Measurements from ENCODE around the gene PITX1.

PITX1 gene

GRCh38 chr5:135031813-135032694 lies 2.0 kb downstream of the PITX1 start:
- H3K4me1 ChIP-seq (ENCODE audit: insufficient read depth, low read length), result peaks cover 7% of the 10 kb centered on the region
- peaks cover 3% of the 10 kb centered on the region; the same call in 1 of the 2 replicates for H3K9me3 ChIP-seq (ENCODE audit: insufficient read depth, low read depth, low read length)
- peak overlapping the region; percentile 55 for H3K4me3 ChIP-seq (ENCODE audit: low read length)
- peaks cover 100% of the 10 kb centered on the region for H3K27me3 ChIP-seq (ENCODE audit: insufficient read depth, low read length)
- no peak overlapping the region for H3K9ac ChIP-seq (ENCODE audit: low read depth, low read length)
- no peak overlapping the region for H3K27ac ChIP-seq (ENCODE audit: low read length)
- no peaks in the 10 kb centered on the region for H3K36me3 ChIP-seq (ENCODE audit: insufficient read depth, low read depth, low read length)

DNA sequence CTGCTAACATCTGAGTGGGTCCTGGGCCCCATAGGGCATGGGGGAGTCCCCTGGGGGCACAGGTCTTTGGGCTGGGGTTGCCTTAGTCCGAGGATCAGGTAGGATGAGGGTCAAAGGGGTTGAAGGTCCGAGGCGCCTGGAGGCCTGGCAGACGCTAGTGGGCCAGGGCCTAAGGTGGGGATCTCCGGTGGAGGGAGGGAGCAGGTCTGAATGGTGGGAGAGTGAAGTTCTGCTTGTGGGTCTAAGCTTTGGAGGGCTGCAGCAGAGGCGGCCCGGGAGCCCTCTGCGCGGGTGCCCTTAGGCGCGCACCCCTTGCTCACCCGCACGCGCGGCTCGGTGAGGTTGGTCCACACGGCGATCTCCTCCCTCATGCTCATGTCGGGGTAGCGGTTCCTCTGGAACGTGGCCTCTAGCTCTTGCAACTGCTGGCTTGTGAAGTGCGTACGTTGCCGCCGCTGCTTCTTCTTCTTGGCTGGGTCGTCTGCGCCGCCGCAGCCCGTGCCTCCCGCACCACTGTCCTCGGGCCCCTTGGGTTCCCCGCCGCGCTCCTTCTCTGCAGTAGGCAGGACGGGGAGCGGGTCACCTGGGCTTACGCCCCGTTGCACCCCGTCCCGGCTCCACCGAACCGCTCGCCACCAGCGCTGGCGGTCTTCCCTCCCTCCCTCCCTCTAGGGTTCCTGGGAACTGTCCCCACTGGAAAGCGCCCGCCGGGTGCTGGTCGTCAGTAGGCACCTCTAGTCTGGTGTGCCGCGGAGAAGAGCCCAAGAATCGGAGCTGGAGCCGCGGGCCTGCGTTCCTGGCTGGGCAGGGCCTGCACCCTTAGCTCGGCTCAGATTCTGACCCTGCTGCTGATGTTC lies 2.8 kb downstream of the PITX1 start:
- Histone ChIP-seq H3K4me1 (ENCODE audit: insufficient read depth, low read length) (peaks cover 7% of the 10 kb centered on the region), H3K36me3 (ENCODE audit: insufficient read depth, low read depth, low read length) (no peaks in the 10 kb centered on the region), H3K4me3 (ENCODE audit: low read length) (peak overlapping the region; percentile 55), H3K9me3 (ENCODE audit: insufficient read depth, low read depth, low read length) (peaks cover 3% of the 10 kb centered on the region; the same call in 1 of the 2 replicates), H3K9ac (ENCODE audit: low read depth, low read length) (no peak overlapping the region), H3K27me3 (ENCODE audit: insufficient read depth, low read length) (peaks cover 100% of the 10 kb centered on the region), H3K27ac (ENCODE audit: low read length) (no peak overlapping the region)

GRCh38 chr5:135030123-135030955 lies 3.7 kb downstream of the PITX1 start:
- Histone ChIP-seq H3K4me3 (ENCODE audit: low read length) (peak overlapping the region; percentile 55; the same call in 1 of the 2 replicates), H3K9ac (ENCODE audit: low read depth, low read length) (no peak overlapping the region)

DNA sequence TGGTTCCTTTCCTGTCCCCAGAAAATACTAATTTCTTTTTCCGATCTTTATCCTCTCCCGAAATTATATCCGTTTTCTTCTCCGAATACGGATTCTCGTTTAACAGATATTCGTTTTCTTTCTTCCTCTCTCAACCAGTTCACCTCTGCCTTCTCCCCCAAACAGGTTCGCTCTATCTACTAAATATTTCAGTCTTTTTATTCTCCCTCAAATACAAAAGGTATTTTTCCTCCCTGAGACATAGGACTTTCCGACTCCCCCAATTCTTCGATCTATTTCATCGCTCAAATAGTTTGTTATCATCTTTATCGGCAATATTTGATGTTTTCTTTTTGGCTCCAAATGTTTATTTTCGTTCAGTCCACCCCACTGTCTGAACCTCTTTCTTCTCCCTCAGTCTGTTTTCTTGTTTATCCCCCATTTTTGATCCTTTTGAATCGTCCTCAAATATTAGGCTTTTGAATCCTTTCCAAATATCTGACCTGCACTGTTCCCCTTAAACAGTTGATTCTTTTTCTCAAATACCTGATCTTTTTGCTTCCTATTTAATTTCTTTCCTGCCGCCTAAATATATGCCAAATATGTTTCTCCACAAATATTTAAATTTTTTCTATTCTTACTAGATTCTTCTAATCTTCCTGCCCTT lies 4.4 kb downstream of the PITX1 start:
- peaks cover 3% of the 10 kb centered on the region; the same call in 1 of the 2 replicates for H3K9me3 ChIP-seq (ENCODE audit: insufficient read depth, low read depth, low read length)
- no peak overlapping the region for H3K9ac ChIP-seq (ENCODE audit: low read depth, low read length)
- no peaks in the 10 kb centered on the region for H3K36me3 ChIP-seq (ENCODE audit: insufficient read depth, low read depth, low read length)
- H3K4me1 ChIP-seq (ENCODE audit: insufficient read depth, low read length), result peaks cover 7% of the 10 kb centered on the region
- no peak overlapping the region for H3K27ac ChIP-seq (ENCODE audit: low read length)
- peak overlapping the region; percentile 53; the same call in 1 of the 2 replicates for H3K4me3 ChIP-seq (ENCODE audit: low read length)
- peaks cover 100% of the 10 kb centered on the region for H3K27me3 ChIP-seq (ENCODE audit: insufficient read depth, low read length)

More at GRCh38 chr5:135030123-135030955, 3.7 kb downstream of the PITX1 start:
- peaks cover 7% of the 10 kb centered on the region for H3K4me1 ChIP-seq (ENCODE audit: insufficient read depth, low read length)
- H3K27me3 ChIP-seq (ENCODE audit: insufficient read depth, low read length), result peaks cover 100% of the 10 kb centered on the region
- H3K9me3 ChIP-seq (ENCODE audit: insufficient read depth, low read depth, low read length), result peaks cover 3% of the 10 kb centered on the region; the same call in 1 of the 2 replicates
- no peaks in the 10 kb centered on the region for H3K36me3 ChIP-seq (ENCODE audit: insufficient read depth, low read depth, low read length)
- H3K27ac ChIP-seq (ENCODE audit: low read length), result no peak overlapping the region

DNA sequence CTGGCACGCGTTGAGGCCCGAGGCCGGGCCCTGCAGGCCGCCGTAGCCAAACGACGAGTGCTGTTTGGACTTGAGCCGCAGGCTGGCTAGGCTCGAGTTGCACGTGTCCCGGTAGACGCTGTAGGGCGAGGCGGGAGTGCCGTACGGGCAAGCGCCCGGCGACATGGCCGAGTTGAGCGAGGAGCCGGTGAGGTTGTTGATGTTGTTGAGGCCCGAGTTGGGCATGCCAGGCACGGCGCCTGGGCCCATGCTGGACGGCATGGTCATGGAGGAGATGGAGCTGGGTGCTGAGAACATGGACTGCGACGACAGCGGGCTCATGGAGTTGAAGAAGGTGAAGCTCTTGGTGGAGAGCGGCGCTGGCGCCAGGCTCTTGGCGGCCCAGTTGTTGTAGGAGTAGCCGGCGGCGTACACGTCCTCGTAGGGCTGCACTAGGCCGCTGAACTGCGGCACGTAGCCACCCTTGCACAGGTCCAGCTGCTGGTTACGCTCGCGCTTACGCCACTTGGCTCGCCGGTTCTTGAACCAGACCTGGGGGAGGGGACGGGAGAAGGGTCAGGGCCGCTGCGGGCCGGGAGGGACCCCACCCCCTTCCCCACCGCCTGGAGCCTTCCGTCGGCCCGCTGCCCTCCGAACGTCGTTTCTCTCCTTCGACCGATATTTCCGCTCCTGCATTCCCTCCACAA lies 5.1 kb downstream of the PITX1 start:
- H3K36me3 ChIP-seq (ENCODE audit: insufficient read depth, low read depth, low read length), result no peaks in the 10 kb centered on the region
- no peak overlapping the region for H3K27ac ChIP-seq (ENCODE audit: low read length)
- no peak overlapping the region for H3K9ac ChIP-seq (ENCODE audit: low read depth, low read length)
- H3K9me3 ChIP-seq (ENCODE audit: insufficient read depth, low read depth, low read length), result peaks cover 3% of the 10 kb centered on the region; the same call in 1 of the 2 replicates
- peaks cover 100% of the 10 kb centered on the region for H3K27me3 ChIP-seq (ENCODE audit: insufficient read depth, low read length)
- H3K4me3 ChIP-seq (ENCODE audit: low read length), result peak overlapping the region; percentile 53; the same call in 1 of the 2 replicates
- H3K4me1 ChIP-seq (ENCODE audit: insufficient read depth, low read length), result peaks cover 7% of the 10 kb centered on the region

- H3K27ac ChIP-seq (ENCODE audit: low read length), result no peak overlapping the region
- H3K36me3 ChIP-seq (ENCODE audit: insufficient read depth, low read depth, low read length), result no peaks in the 10 kb centered on the region
- H3K4me1 ChIP-seq (ENCODE audit: insufficient read depth, low read length), result peaks cover 7% of the 10 kb centered on the region
- H3K9ac ChIP-seq (ENCODE audit: low read depth, low read length), result no peak overlapping the region
- peak overlapping the region; percentile 30; the same call in 1 of the 2 replicates for H3K4me3 ChIP-seq (ENCODE audit: low read length)
- peaks cover 3% of the 10 kb centered on the region; the same call in 1 of the 2 replicates for H3K9me3 ChIP-seq (ENCODE audit: insufficient read depth, low read depth, low read length)
- peaks cover 98% of the 10 kb centered on the region for H3K27me3 ChIP-seq (ENCODE audit: insufficient read depth, low read length)
Measured at GRCh38 chr5:135027697-135028615, 6.1 kb downstream of the PITX1 start.

DNA sequence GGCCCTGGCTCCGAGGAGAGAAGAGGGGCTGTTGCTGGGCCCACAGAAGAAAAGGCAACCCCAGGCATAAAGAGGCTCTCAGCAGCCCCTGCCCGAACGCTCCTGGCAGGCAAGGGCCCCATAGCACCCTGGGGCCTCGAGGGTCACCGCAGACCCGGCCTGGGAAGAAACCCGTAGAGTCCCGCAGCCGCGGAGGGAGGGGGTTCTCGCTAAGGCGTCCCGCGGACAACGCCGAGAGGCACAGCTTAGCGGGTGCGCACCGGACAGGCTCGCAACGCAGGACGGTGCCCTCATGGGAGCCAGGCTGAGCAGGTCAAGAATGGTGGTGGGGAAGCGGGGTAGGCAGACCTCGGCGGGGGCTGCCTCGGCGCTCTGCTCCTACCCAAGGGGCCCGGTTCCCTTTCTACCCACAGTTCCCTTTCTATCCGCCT lies 6.7 kb downstream of the PITX1 start:
- Histone ChIP-seq H3K27me3 (ENCODE audit: insufficient read depth, low read length) (peaks cover 96% of the 10 kb centered on the region), H3K36me3 (ENCODE audit: insufficient read depth, low read depth, low read length) (no peaks in the 10 kb centered on the region), H3K4me1 (ENCODE audit: insufficient read depth, low read length) (peaks cover 7% of the 10 kb centered on the region), H3K9me3 (ENCODE audit: insufficient read depth, low read depth, low read length) (peaks cover 3% of the 10 kb centered on the region; the same call in 1 of the 2 replicates), H3K4me3 (ENCODE audit: low read length) (peak overlapping the region; percentile 30; the same call in 1 of the 2 replicates), H3K27ac (ENCODE audit: low read length) (no peak overlapping the region), H3K9ac (ENCODE audit: low read depth, low read length) (no peak overlapping the region)

GRCh38 chr5:135026645-135027265 lies 7.3 kb downstream of the PITX1 start:
- H3K27ac ChIP-seq (ENCODE audit: low read length), result no peak overlapping the region
- no peak overlapping the region for H3K9ac ChIP-seq (ENCODE audit: low read depth, low read length)
- H3K27me3 ChIP-seq (ENCODE audit: insufficient read depth, low read length), result peaks cover 96% of the 10 kb centered on the region
- no peak overlapping the region for H3K4me3 ChIP-seq (ENCODE audit: low read length)
- no peaks in the 10 kb centered on the region for H3K36me3 ChIP-seq (ENCODE audit: insufficient read depth, low read depth, low read length)
- no peaks in the 10 kb centered on the region for H3K9me3 ChIP-seq (ENCODE audit: insufficient read depth, low read depth, low read length)
- peaks cover 7% of the 10 kb centered on the region for H3K4me1 ChIP-seq (ENCODE audit: insufficient read depth, low read length)

Data from iPS-20b (cell line).